CD4-positive, alpha-beta T cell (primary cell): Measurements from ENCODE around the gene MPP4. TPM values are rescaled to one million over a fixed set of nuclear protein-coding genes. Genes with fewer than 3 reads are reported as not detected.

ENCODE experiments used
- ATAC-seq: fragments of 200-7000 bp; cut with Tn5 transposase; one replicate; pipeline ENCODE4 v1.10.0; 2022; ENCODE audit warnings: mild to moderate bottlenecking; ENCODE audit not compliant: poor library complexity
- CTCF ChIA-PET: fragments of 350-600 bp; sonication (Branson Sonifier 250); formaldehyde crosslinking; loops from one replicate; lab custom pipeline; 2021; ENCODE audit warnings: antibody characterized with exemption, inconsistent platforms; lab: Charles Lee
- POLR2A ChIA-PET: fragments of 350-600 bp; sonication (Branson Sonifier 250); formaldehyde crosslinking; loops from one replicate; lab custom pipeline; 2021; ENCODE audit warnings: antibody characterized with exemption, inconsistent platforms; lab: Charles Lee
- DNase-seq, 14 experiments: peaks; one replicate each; pipeline ENCODE4 v3.0.0-alpha.2; 2013 to 2020; ENCODE audit warnings: mixed read lengths in 2 of 14
- H3K27ac ChIP-seq, 2 donors: one replicate each; pipeline versions ENCODE4 v1.5.1 to v1.7.0; 2013; ENCODE audit warnings: low read length in 2 of 2, low read depth in 1 of 2, mild to moderate bottlenecking in 1 of 2
- H3K27me3 ChIP-seq, 2 experiments: 1 replicate in 1 of 2; 2 replicates in 1 of 2; pipeline versions ENCODE4 v1.6.1 to v1.7.0; 2013; ENCODE audit warnings: low read length in 2 of 2, control low read depth in 1 of 2, mild to moderate bottlenecking in 1 of 2, moderate library complexity in 1 of 2; ENCODE audit not compliant: insufficient read depth in 2 of 2, control insufficient read depth in 1 of 2
- H3K36me3 ChIP-seq: one replicate; pipeline ENCODE4 v1.6.1; 2013; ENCODE audit warnings: low read length, control low read depth; ENCODE audit not compliant: insufficient read depth
- H3K4me1 ChIP-seq: one replicate; pipeline ENCODE4 v1.6.1; 2013; ENCODE audit warnings: low read length, control low read depth; ENCODE audit not compliant: insufficient read depth
- H3K4me3 ChIP-seq: one replicate; pipeline ENCODE4 v1.5.1; 2013; ENCODE audit warnings: mild to moderate bottlenecking, low read length, moderate library complexity
- H3K9me3 ChIP-seq, 2 experiments: 1 replicate in 1 of 2; 2 replicates in 1 of 2; pipeline versions ENCODE4 v1.6.1 to v1.7.0; 2013; ENCODE audit warnings: low read length in 2 of 2, mild to moderate bottlenecking in 2 of 2, control low read depth in 1 of 2, moderate library complexity in 1 of 2; ENCODE audit not compliant: control insufficient read depth in 1 of 2, insufficient read depth in 1 of 2
- H3K27ac Mint-ChIP-seq: one replicate; pipeline ENCODE4 v1.8.0; 2020; ENCODE audit warnings: mixed read lengths
- H3K27me3 Mint-ChIP-seq: one replicate; pipeline ENCODE4 v1.8.0; 2021; ENCODE audit warnings: mixed read lengths
- H3K36me3 Mint-ChIP-seq: one replicate; pipeline ENCODE4 v1.8.0; 2021; ENCODE audit warnings: low read depth, mixed read lengths
- H3K4me1 Mint-ChIP-seq: one replicate; pipeline ENCODE4 v1.8.0; 2021; ENCODE audit warnings: low read depth, mixed read lengths
- H3K4me3 Mint-ChIP-seq: one replicate; pipeline ENCODE4 v1.8.0; 2020; ENCODE audit warnings: mild to moderate bottlenecking, mixed read lengths
- H3K9me3 Mint-ChIP-seq: one replicate; pipeline ENCODE4 v1.8.0; 2020; ENCODE audit warnings: mixed read lengths
- CTCF ChIP-seq: fragments of 200-600 bp; IDR thresholded peaks from one replicate; pipeline ENCODE4 v1.8.0; 2022; ENCODE audit warnings: antibody characterized with exemption, mild to moderate bottlenecking
- intact Hi-C, 2 experiments: fragments of 100-400 bp; cut with DNase I in 1 of 2; cut with micrococcal nuclease in 1 of 2; formaldehyde crosslinking; loops; one replicate each; pipeline versions ENCODE4 v1.15.1 to v1.9.0; 2023 to 2025; cut with DNase I, micrococcal nuclease
- polyA plus RNA-seq, 2 donors: library from polyadenylated mRNA; unstranded; fragments of 120-200 nt; gene quantifications; one replicate each; pipeline ENCODE4 v1.2.1, GENCODE V29; 2013
- total RNA-seq, 174 experiments: library from RNA in 2 of 174; stranded (reverse) in 2 of 174; gene quantifications; one replicate each; pipeline ENCODE4 v1.2.3 and lab custom pipeline; 2021 to 2026

Gene MPP4
- total RNA-seq (not detected), total RNA-seq (lab: John Stamatoyannopoulos, UW) (0 to 0.48 (median 0.08) reads per million in 172 experiments)
- not detected for polyA plus RNA-seq (2013, experiment 1 of 2)
- polyA plus RNA-seq (2013, experiment 2 of 2) = 0.01 TPM

GRCh38 chr2:201698588-201699226 lies at the start of gene MPP4:
TSS of gene MPP4 (minus strand) at chr2:201698644. CDS start at chr2:201693954, 4,690 bp downstream.
- Histone ChIP-seq H3K27me3 (no peaks in the 10 kb centered on the region), H3K9me3 (no peaks in the 10 kb centered on the region), H3K4me3 (no peak within 1 kb of the TSS), H3K4me1 (no peaks in the 10 kb centered on the region), H3K36me3 (peaks cover 4% of the 10 kb centered on the region), H3K27ac (no peak within 1 kb of the TSS)
- H3K4me3 Mint-ChIP-seq = no peak within 1 kb of the TSS
- POLR2A ChIA-PET = no interaction called here
- no peaks in the 10 kb centered on the region for H3K9me3 Mint-ChIP-seq
- no peak for ATAC-seq
- CTCF ChIA-PET = no interaction called here
- no peaks in the 10 kb centered on the region for H3K27me3 Mint-ChIP-seq
- TF ChIP-seq CTCF = no peak
- intact Hi-C loops = no loop called here
- H3K27ac Mint-ChIP-seq = no peak within 1 kb of the TSS
- H3K4me1 Mint-ChIP-seq = no peaks in the 10 kb centered on the region
- H3K36me3 Mint-ChIP-seq = peaks cover 30% of the 10 kb centered on the region
- DNase-seq = no peak

- H3K4me1 Mint-ChIP-seq = no peaks in the 10 kb centered on the region
- no peaks in the 10 kb centered on the region for H3K27me3 ChIP-seq
- ChIA-PET POLR2A (no interaction called here), CTCF (interaction anchor here (0.8 kb wide), 1 partner anchor 9 kb away, joined by 3 read pairs; no protein-coding TSS in a partner anchor)
- H3K4me3 Mint-ChIP-seq = no peak overlapping the region
- no peaks in the 10 kb centered on the region for H3K4me1 ChIP-seq
- H3K27ac ChIP-seq = no peak overlapping the region
- intact Hi-C loops = no loop called here
- H3K9me3 ChIP-seq = no peaks in the 10 kb centered on the region
- no peak overlapping the region for H3K4me3 ChIP-seq
- DNase-seq (no peak), ATAC-seq (no peak)
- H3K27ac Mint-ChIP-seq = no peak overlapping the region
- no peak for TF ChIP-seq CTCF
- H3K36me3 ChIP-seq = peaks cover 3% of the 10 kb centered on the region
- no peaks in the 10 kb centered on the region for H3K9me3 Mint-ChIP-seq
- H3K27me3 Mint-ChIP-seq = no peaks in the 10 kb centered on the region
- H3K36me3 Mint-ChIP-seq = peaks cover 47% of the 10 kb centered on the region
These were observed 48.1 kb upstream of the MPP4 start for GRCh38 chr2:201746551-201746950.

GRCh38 chr2:201735486-201735885 lies 37.0 kb upstream of the MPP4 start:
- Histone ChIP-seq H3K27ac (no peak overlapping the region), H3K27me3 (no peaks in the 10 kb centered on the region), H3K9me3 (peaks cover 0 to 8% of the 10 kb centered on the region in 2 experiments), H3K36me3 (peaks cover 16% of the 10 kb centered on the region), H3K4me1 (no peaks in the 10 kb centered on the region), H3K4me3 (no peak overlapping the region)
- Mint-ChIP-seq H3K36me3 (peaks cover 53% of the 10 kb centered on the region), H3K27ac (no peak overlapping the region), H3K9me3 (no peaks in the 10 kb centered on the region), H3K27me3 (no peaks in the 10 kb centered on the region), H3K4me3 (no peak overlapping the region), H3K4me1 (no peaks in the 10 kb centered on the region)
- no peak for TF ChIP-seq CTCF
- intact Hi-C loops = no loop called here
- no peak for DNase-seq
- ChIA-PET POLR2A (no interaction called here), CTCF (no interaction called here)
- no peak for ATAC-seq
